GM06990 (cell line): Measurements from ENCODE around the gene ASCC2.

Experiments
- DNase-seq: peaks from one replicate; pipeline ENCODE4 v3.0.0-alpha.2; 2011; ENCODE audit not compliant: insufficient read length; ENCODE audit errors: extremely low read depth
- H3K27me3 ChIP-seq: replicated peaks from 2 replicates; pipeline ENCODE4 v1.6.0; 2011; ENCODE audit warnings: low read length; ENCODE audit not compliant: control insufficient read depth, insufficient read depth
- H3K36me3 ChIP-seq: 2 replicates; pipeline ENCODE4 v1.5.1; 2011; ENCODE audit warnings: low read length; ENCODE audit not compliant: control insufficient read depth, insufficient read depth
- H3K4me3 ChIP-seq: replicated peaks from 2 replicates; pipeline ENCODE4 v1.5.1; 2011; ENCODE audit warnings: low read depth, mild to moderate bottlenecking, control low read depth, low read length
- CTCF ChIP-seq: IDR thresholded peaks from 2 replicates; pipeline ENCODE4 v1.5.1; 2011; ENCODE audit warnings: low read length, control low read depth, mild to moderate bottlenecking, inconsistent platforms; ENCODE audit not compliant: insufficient read depth, poor library complexity, severe bottlenecking

The ASCC2 gene, protein sequence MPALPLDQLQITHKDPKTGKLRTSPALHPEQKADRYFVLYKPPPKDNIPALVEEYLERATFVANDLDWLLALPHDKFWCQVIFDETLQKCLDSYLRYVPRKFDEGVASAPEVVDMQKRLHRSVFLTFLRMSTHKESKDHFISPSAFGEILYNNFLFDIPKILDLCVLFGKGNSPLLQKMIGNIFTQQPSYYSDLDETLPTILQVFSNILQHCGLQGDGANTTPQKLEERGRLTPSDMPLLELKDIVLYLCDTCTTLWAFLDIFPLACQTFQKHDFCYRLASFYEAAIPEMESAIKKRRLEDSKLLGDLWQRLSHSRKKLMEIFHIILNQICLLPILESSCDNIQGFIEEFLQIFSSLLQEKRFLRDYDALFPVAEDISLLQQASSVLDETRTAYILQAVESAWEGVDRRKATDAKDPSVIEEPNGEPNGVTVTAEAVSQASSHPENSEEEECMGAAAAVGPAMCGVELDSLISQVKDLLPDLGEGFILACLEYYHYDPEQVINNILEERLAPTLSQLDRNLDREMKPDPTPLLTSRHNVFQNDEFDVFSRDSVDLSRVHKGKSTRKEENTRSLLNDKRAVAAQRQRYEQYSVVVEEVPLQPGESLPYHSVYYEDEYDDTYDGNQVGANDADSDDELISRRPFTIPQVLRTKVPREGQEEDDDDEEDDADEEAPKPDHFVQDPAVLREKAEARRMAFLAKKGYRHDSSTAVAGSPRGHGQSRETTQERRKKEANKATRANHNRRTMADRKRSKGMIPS

DNA sequence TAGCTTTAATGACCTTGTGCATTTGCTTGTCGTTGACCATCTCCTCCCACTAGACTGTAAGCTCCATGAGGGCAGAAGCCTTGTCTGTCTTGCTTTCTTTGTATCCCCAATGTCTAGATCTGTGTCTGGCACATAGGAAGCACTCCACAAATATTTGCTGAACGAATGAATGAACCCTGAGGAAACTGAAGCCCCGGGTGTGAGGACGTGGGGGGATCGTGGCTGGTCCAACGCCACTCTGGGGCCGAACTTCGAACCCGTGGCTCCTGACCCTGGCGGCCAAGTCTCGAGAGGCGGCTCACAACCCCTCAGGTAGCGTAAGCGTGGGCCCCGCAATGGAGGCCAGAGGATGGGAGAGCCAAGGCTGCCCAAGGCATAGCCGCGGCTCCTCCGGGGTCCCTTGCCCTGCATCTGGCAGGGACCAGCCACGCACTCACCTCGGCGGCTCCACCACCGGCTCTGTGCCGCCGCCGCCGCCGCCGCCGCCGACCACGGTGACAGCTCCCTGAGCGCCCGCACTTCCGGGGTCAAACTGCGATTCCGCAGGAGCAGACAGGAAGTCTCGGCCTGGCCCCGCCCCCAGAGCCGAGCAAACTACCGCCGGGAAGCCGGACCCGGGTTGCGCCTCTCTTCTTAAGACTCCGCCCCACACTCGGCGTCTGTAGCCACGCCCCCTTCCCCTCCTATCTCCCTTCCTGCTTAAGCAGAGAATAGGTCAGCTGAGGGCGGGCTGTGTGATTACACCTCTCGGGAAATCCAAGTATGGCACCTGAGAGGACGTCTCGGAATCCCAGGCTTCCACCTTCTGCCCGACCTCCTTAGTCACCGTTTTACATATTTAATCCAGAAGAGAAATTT is at the start of gene ASCC2:
TSS of gene ASCC2 (minus strand) at position 534 of the 858 bp plus-strand sequence. CDS start 5,949 bp downstream, outside the sequence.
- no peak for TF ChIP-seq CTCF
- Histone ChIP-seq H3K4me3 (peak within 1 kb of the TSS; percentile 97), H3K36me3 (peaks cover 5% of the 10 kb centered on the region), H3K27me3 (no peaks in the 10 kb centered on the region)
- peak; percentile 95 for DNase-seq

GRCh38 chr22:29887358-29887757 is 49.3 kb upstream of the ASCC2 start:
- Histone ChIP-seq H3K36me3 (no peaks in the 10 kb centered on the region), H3K4me3 (no peak overlapping the region), H3K27me3 (no peaks in the 10 kb centered on the region)
- no peak for TF ChIP-seq CTCF
- DNase-seq: no peak

- H3K36me3 ChIP-seq: no peaks in the 10 kb centered on the region
- DNase-seq: no peak
Measured at GRCh38 chr22:29886596-29886995, 48.5 kb upstream of the ASCC2 start.

DNA sequence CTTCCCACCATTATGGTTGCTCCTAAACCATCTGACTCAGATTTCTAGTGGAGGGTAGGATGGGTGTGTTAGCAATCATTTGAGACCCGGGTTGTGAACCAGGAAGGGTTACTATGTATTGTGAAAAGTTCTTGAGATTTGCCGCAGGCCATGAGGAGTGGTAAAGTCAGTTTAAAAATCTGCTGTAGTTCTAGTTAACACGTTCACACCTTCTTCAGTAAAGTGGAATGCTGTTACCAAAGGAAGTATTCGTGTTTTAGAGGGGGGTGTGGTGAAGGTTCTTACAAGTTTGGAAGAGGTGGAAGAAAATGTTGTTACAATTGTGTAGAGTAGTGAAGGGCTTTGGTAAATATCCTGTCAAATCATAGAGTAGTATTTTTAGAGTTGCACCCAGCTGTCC is 47.5 kb upstream of the ASCC2 start:
- no peaks in the 10 kb centered on the region for H3K36me3 ChIP-seq
- H3K4me3 ChIP-seq: no peak overlapping the region
- no peak for TF ChIP-seq CTCF
- no peaks in the 10 kb centered on the region for H3K27me3 ChIP-seq
- no peak for DNase-seq

More at GRCh38 chr22:29886596-29886995, 48.5 kb upstream of the ASCC2 start:
- no peaks in the 10 kb centered on the region for H3K27me3 ChIP-seq
- no peak overlapping the region for H3K4me3 ChIP-seq
- TF ChIP-seq CTCF: no peak

DNA sequence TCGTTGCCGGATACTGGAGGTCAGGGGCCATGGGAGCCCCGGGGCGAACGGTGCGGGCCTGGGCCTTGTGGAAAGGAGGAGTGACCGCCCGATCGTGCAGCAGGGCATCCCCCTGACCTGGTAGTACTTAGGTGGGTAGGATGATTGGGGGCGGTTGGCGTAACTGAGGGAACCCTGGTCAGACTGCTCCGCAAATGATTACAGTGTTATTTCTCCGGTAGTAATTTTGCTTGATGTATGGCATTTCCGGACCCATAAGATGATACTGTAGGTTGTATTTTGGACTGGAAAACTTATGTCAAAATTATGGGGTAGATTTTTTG is 45.7 kb upstream of the ASCC2 start:
- no peaks in the 10 kb centered on the region for H3K36me3 ChIP-seq
- H3K27me3 ChIP-seq: no peaks in the 10 kb centered on the region
- DNase-seq: peak; percentile 51
- no peak for TF ChIP-seq CTCF
- H3K4me3 ChIP-seq: peak overlapping the region; percentile 97
